Gastrocnemius medialis (tissue), 4 donors: ENCODE data around the gene AMBN.

Source experiments
- CTCF ChIP-seq, 5 experiments: fragments of 450-650 bp in 3 of 5; fragments of 200-600 bp in 2 of 5; sonication (generic) in 2 of 5; IDR thresholded peaks in 4 of 5; conservative IDR thresholded peaks in 1 of 5; 1 replicate in 4 of 5; 2 replicates in 1 of 5; pipeline ENCODE4 v1.5.1; 2016 to 2019; ENCODE audit warnings: antibody characterized with exemption in 5 of 5, mild to moderate bottlenecking in 3 of 5, moderate library complexity in 3 of 5
- POLR2A ChIP-seq, 2 donors: fragments of 450-650 bp; IDR thresholded peaks; one replicate each; pipeline ENCODE4 v1.6.1; 2017; ENCODE audit warnings: antibody characterized with exemption in 2 of 2, mild to moderate bottlenecking in 2 of 2, moderate library complexity in 2 of 2

GRCh38 chr4:70586841-70587240, 5.2 kb upstream of the AMBN start:
- TF ChIP-seq CTCF (IDR thresholded peaks at IDR 0.05 in 4 of 5, conservative IDR thresholded peaks at IDR 0.05 in 1 of 5) (no peak), POLR2A (IDR thresholded peaks at IDR 0.05) (no peak)
